Measurements from ENCODE around the gene LSAMP. TPM values are rescaled to one million over a fixed set of nuclear protein-coding genes. Genes with fewer than 3 reads are reported as not detected.

The LSAMP gene
- polyA plus RNA-seq, 2 of the 4 experiments (the other 2 are of a cell fraction), result 0.12 to 0.53 TPM

DNA sequence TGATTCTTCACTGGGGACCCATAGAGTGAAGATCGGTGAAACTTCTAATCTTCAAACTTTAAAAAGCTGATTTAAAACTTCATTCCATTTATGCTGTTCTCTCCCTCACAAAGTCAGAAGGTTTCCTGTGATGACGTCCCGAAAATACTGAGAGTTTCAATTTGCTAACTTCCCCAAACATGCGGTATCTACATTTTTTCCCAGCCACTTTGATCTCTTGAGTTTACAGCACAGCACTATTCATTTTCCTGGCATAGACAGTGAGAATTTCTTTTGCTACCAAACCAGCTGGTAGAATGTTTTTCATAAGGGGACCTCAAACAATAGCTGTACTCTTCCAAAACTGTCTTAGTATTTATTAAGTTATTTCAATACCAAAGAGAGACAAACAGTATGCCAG is 156.8 kb downstream of the LSAMP start:
- FAIRE-seq (no peak), ATAC-seq (no peak), DNase-seq (ENCODE audit: low read depth in 1 of 2, low spot score in 1 of 2) (no peak)
- Histone ChIP-seq H3K9me3 (no peaks in the 10 kb centered on the region), H3K4me1 (no peaks in the 10 kb centered on the region), H3K4me2 (no peak overlapping the region), H3K27ac (no peak overlapping the region), H3K4me3 (no peak overlapping the region)
- 37% methylated on average over 4 of the region's 4 CpGs for WGBS (ENCODE audit: missing lambda C conversion rate)
- ChIA-PET CTCF (no interaction called here), POLR2A (no interaction called here)
- TF ChIP-seq MAZ (IDR thresholded peaks at IDR 0.05; ENCODE audit: borderline replicate concordance, low read depth, low read length) (no peak), CHD4 (IDR thresholded peaks at IDR 0.05; ENCODE audit: borderline replicate concordance) (no peak), CBX8 (IDR thresholded peaks at IDR 0.05) (no peak), FOSB (CRISPR knock-in tag; IDR thresholded peaks at IDR 0.05) (no peak), RAD21 (conservative IDR thresholded peaks at IDR 0.05 in 1 of 2, IDR thresholded peaks at IDR 0.05 in 1 of 2) (no peak), NPAS2 (CRISPR knock-in tag; IDR thresholded peaks at IDR 0.05; ENCODE audit: borderline replicate concordance) (no peak), MYC (IDR thresholded peaks at IDR 0.05; ENCODE audit: borderline replicate concordance, low read length) (no peak), HOXB5 (CRISPR knock-in tag; IDR thresholded peaks at IDR 0.05) (no peak), CEBPB (IDR thresholded peaks at IDR 0.05) (no peak), ZNF302 (CRISPR knock-in tag; IDR thresholded peaks at IDR 0.05) (no peak), ZFP36 (IDR thresholded peaks at IDR 0.05; ENCODE audit: borderline replicate concordance, partially characterized antibody) (no peak), BHLHE40 (IDR thresholded peaks at IDR 0.05; ENCODE audit: low read depth, low read length) (no peak), SREBF2 (IDR thresholded peaks at IDR 0.05) (no peak)
- TF ChIP-seq, protein P1, sequence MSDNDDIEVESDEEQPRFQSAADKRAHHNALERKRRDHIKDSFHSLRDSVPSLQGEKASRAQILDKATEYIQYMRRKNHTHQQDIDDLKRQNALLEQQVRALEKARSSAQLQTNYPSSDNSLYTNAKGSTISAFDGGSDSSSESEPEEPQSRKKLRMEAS (IDR thresholded peaks at IDR 0.05), result no peak
- TF ChIP-seq, protein P2, sequence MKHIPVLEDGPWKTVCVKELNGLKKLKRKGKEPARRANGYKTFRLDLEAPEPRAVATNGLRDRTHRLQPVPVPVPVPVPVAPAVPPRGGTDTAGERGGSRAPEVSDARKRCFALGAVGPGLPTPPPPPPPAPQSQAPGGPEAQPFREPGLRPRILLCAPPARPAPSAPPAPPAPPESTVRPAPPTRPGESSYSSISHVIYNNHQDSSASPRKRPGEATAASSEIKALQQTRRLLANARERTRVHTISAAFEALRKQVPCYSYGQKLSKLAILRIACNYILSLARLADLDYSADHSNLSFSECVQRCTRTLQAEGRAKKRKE (CRISPR knock-in tag; IDR thresholded peaks at IDR 0.05; ENCODE audit: low read depth), result no peak
- TF ChIP-seq, protein P3, sequence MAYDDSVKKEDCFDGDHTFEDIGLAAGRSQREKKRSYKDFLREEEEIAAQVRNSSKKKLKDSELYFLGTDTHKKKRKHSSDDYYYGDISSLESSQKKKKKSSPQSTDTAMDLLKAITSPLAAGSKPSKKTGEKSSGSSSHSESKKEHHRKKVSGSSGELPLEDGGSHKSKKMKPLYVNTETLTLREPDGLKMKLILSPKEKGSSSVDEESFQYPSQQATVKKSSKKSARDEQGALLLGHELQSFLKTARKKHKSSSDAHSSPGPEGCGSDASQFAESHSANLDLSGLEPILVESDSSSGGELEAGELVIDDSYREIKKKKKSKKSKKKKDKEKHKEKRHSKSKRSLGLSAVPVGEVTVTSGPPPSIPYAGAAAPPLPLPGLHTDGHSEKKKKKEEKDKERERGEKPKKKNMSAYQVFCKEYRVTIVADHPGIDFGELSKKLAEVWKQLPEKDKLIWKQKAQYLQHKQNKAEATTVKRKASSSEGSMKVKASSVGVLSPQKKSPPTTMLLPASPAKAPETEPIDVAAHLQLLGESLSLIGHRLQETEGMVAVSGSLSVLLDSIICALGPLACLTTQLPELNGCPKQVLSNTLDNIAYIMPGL (CRISPR knock-in tag; IDR thresholded peaks at IDR 0.05; ENCODE audit: borderline replicate concordance), result no peak

DNA sequence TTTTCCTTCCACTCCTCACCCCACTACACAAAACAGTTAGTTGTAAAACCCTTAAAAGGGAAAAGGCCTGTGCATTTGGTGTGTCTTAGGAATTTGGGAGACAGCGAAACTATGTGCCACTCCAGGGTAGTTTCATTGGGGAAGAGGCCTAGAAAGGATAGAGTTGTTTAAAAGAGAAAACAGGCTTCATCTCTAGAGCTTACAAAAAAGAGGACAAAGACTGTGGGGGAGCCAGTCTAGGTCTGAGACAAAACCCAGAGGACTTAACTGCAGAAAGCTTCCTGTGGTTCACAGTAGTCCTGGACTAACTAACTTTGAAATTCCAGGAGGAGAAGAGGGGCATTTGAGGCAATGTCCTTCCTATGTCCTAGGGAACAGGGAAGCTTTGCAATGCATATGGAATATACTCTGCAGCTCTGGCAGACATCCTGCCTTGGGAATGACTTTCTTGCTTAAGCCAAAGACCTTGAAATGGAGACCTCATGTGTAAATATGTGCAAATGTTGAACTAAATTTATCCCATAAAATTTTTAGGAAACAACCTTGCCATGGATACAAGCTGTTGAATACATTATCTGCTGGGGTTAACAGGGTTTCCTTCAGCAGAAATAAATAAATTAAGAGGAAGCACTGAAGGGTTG is 159.4 kb downstream of the LSAMP start:
- DNase-seq (ENCODE audit: low read depth in 1 of 2, low spot score in 1 of 2) (no peak), FAIRE-seq (no peak), ATAC-seq (no peak)
- H3K9me3 ChIP-seq, result no peaks in the 10 kb centered on the region
- H3K27ac ChIP-seq, result no peak overlapping the region
- no peak overlapping the region for H3K4me3 ChIP-seq
- ChIA-PET CTCF (no interaction called here), POLR2A (no interaction called here)
- H3K4me2 ChIP-seq, result no peak overlapping the region
- TF ChIP-seq, protein P4, sequence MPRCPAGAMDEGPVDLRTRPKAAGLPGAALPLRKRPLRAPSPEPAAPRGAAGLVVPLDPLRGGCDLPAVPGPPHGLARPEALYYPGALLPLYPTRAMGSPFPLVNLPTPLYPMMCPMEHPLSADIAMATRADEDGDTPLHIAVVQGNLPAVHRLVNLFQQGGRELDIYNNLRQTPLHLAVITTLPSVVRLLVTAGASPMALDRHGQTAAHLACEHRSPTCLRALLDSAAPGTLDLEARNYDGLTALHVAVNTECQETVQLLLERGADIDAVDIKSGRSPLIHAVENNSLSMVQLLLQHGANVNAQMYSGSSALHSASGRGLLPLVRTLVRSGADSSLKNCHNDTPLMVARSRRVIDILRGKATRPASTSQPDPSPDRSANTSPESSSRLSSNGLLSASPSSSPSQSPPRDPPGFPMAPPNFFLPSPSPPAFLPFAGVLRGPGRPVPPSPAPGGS (IDR thresholded peaks at IDR 0.05), result no peak
- TF ChIP-seq MAFK (IDR thresholded peaks at IDR 0.05; ENCODE audit: partially characterized antibody), result no peak
- TF ChIP-seq RAD21 (conservative IDR thresholded peaks at IDR 0.05 in 1 of 2, IDR thresholded peaks at IDR 0.05 in 1 of 2), result no peak
- TF ChIP-seq KDM1A (IDR thresholded peaks at IDR 0.05; ENCODE audit: low read depth), result no peak
- no peak for TF ChIP-seq CHD4 (IDR thresholded peaks at IDR 0.05; ENCODE audit: borderline replicate concordance)
- TF ChIP-seq, protein P5, sequence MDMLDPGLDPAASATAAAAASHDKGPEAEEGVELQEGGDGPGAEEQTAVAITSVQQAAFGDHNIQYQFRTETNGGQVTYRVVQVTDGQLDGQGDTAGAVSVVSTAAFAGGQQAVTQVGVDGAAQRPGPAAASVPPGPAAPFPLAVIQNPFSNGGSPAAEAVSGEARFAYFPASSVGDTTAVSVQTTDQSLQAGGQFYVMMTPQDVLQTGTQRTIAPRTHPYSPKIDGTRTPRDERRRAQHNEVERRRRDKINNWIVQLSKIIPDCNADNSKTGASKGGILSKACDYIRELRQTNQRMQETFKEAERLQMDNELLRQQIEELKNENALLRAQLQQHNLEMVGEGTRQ (IDR thresholded peaks at IDR 0.05), result no peak
- TF ChIP-seq KDM5A (IDR thresholded peaks at IDR 0.05), result no peak
- no peak for TF ChIP-seq RARB (CRISPR knock-in tag; IDR thresholded peaks at IDR 0.05)
- TF ChIP-seq ZSCAN20 (CRISPR knock-in tag; IDR thresholded peaks at IDR 0.05), result no peak
- TF ChIP-seq TP53 (CRISPR knock-in tag; IDR thresholded peaks at IDR 0.05), result no peak
- no peak for TF ChIP-seq NPAS2 (CRISPR knock-in tag; IDR thresholded peaks at IDR 0.05; ENCODE audit: borderline replicate concordance)
- no peak for TF ChIP-seq TFCP2L1 (CRISPR knock-in tag; IDR thresholded peaks at IDR 0.05)
- TF ChIP-seq MAZ (IDR thresholded peaks at IDR 0.05; ENCODE audit: borderline replicate concordance, low read depth, low read length), result no peak
- TF ChIP-seq NR3C1 (IDR thresholded peaks at IDR 0.05), result no peak
- no peak for TF ChIP-seq SMC3 (IDR thresholded peaks at IDR 0.05)
- TF ChIP-seq HDAC2 (IDR thresholded peaks at IDR 0.05), result no peak
- TF ChIP-seq HOXA7 (CRISPR knock-in tag; IDR thresholded peaks at IDR 0.05), result no peak
- 3% methylated on average over 1 of the region's 1 CpG for WGBS (ENCODE audit: missing lambda C conversion rate)
- no peaks in the 10 kb centered on the region for H3K4me1 ChIP-seq
